Amygdala (tissue), 56 donors: Measurements from ENCODE around the gene GDF11.

Experiments
- DNase-seq, 56 donors: peaks; one replicate each; lab custom pipeline; 2025; lab: John Stamatoyannopoulos, UW

GDF11 gene

GRCh38 chr12:55721601-55722213 lies 21.2 kb upstream of the GDF11 start:
- DNase-seq = peak in 2 of 56 donors; percentile 18 to 34

GRCh38 chr12:55722948-55723347 lies 20.0 kb upstream of the GDF11 start:
- DNase-seq = no peak

- no peak for DNase-seq
These were observed 19.3 kb upstream of the GDF11 start for GRCh38 chr12:55723516-55724225.

GRCh38 chr12:55724226-55724939 lies 18.5 kb upstream of the GDF11 start:
- DNase-seq = peak in 38 of 56 donors; percentile 13 to 82 (median 47)

- DNase-seq = no peak
These were observed 18.0 kb upstream of the GDF11 start for GRCh38 chr12:55724940-55725309.

GRCh38 chr12:55725556-55725955 lies 17.4 kb upstream of the GDF11 start:
- no peak for DNase-seq

GRCh38 chr12:55726971-55727370 lies 16.0 kb upstream of the GDF11 start:
- DNase-seq = no peak

GRCh38 chr12:55727643-55728185 lies 15.2 kb upstream of the GDF11 start:
- peak in 19 of 56 donors; percentile 18 to 67 (median 48) for DNase-seq

- DNase-seq = peak in 51 of 56 donors; percentile 26 to 83 (median 63)
These were observed 14.6 kb upstream of the GDF11 start for GRCh38 chr12:55728186-55728938.

GRCh38 chr12:55728939-55729818 lies 13.7 kb upstream of the GDF11 start, which contains the start of gene CD63:
Gene CD63 (minus strand): TSS chr12:55729009. CDS start chr12:55728341, 668 bp downstream.
- peak in 55 of 56 donors; percentile 64 to 95 (median 86) for DNase-seq

GRCh38 chr12:55729819-55730818 lies 12.8 kb upstream of the GDF11 start:
- DNase-seq = peak in 50 of 56 donors; percentile 29 to 80 (median 62)

- DNase-seq = no peak
These were observed 10.6 kb upstream of the GDF11 start for GRCh38 chr12:55732288-55732687.

- DNase-seq = no peak
These were observed 9.8 kb upstream of the GDF11 start for GRCh38 chr12:55733021-55733555.

GRCh38 chr12:55733858-55734257 lies 9.1 kb upstream of the GDF11 start:
- DNase-seq = no peak

GRCh38 chr12:55734595-55734994 lies 8.3 kb upstream of the GDF11 start:
- DNase-seq = no peak

GRCh38 chr12:55736076-55736475 lies 6.8 kb upstream of the GDF11 start:
- no peak for DNase-seq

- DNase-seq = peak in 42 of 56 donors; percentile 13 to 79 (median 44)
These were observed 5.9 kb upstream of the GDF11 start for GRCh38 chr12:55736780-55737580.
